Measurements from ENCODE around the gene RAB7A. TPM values are rescaled to one million over a fixed set of nuclear protein-coding genes. Genes with fewer than 3 reads are reported as not detected.

Gene RAB7A
- 240 and 244 TPM in 2 replicates for total RNA-seq

- intact Hi-C loops (cut with micrococcal nuclease), result loop anchor here (1.0 to 5.0 kb wide), 8 partner anchors 11 to 716 kb away; partner anchors contain the start of genes ACAD9, IFT122 and RPN1
These were observed at the start of gene RAB7A for GRCh38 chr3:128726023-128727016. RAB7A (plus strand) TSS chr3:128726183; CDS start chr3:128795368, 69,185 bp downstream.

- intact Hi-C loops (cut with micrococcal nuclease), result no loop called here
These were observed 46.6 kb upstream of the RAB7A start for GRCh38 chr3:128679338-128679737.

- intact Hi-C loops (cut with micrococcal nuclease), result loop anchor here (1.0 to 2.0 kb wide), 7 partner anchors 30 to 199 kb away; partner anchors contain the start of genes ACAD9, RAB7A and RPN1
These were observed 45.2 kb upstream of the RAB7A start for GRCh38 chr3:128680603-128681368.

DNA sequence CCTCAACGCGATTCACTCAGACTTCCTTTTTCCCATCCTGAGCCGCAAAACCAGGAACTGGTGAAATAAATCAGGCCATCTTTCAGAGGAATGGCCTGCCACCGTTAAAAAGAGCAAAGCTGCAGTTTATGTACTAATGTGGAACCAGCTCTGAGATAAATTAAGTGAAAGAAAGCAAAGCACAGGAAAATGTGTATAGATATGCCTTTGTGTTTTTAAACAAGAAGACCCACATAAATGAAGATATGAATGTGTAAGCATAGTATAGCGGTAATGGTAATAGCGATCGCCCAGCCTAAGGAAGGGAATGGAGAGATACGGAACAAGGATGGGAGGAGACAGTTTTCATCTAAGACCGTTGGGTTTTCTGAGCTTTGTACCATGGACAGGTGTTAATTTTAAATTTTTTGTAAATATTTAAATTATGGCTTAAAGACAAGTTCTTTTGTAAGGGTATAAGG, 44.6 kb upstream of the RAB7A start:
- intact Hi-C loops (cut with micrococcal nuclease), result loop anchor here (1.0 to 2.0 kb wide), 2 partner anchors 45 to 65 kb away; partner anchors contain the start of gene RAB7A

GRCh38 chr3:128683957-128684356, 42.0 kb upstream of the RAB7A start:
- intact Hi-C loops (cut with micrococcal nuclease), result no loop called here

- intact Hi-C loops (cut with micrococcal nuclease), result no loop called here
These were observed 40.8 kb upstream of the RAB7A start for GRCh38 chr3:128684986-128685726.

GRCh38 chr3:128686465-128686864, 39.5 kb upstream of the RAB7A start:
- intact Hi-C loops (cut with micrococcal nuclease), result no loop called here

DNA sequence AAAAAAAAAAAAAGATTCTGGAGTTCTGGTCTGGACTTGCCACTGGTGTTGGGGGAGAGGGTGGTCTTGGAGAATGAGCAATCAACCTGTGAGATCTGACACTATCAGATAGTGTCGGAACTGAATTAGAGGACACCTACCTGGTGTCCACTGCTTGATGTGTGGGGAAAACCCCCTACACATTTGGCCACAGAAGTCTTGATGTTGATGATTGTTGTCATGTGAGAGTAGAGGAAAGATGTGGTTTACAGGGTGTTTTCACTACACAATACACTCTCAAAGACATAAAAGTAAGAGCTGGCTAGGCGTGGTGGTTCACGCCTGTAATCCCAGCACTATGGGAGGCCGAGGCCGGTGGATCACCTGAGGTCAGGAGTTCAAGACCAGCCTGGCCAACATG, 36.9 kb upstream of the RAB7A start:
- intact Hi-C loops (cut with micrococcal nuclease), result no loop called here

DNA sequence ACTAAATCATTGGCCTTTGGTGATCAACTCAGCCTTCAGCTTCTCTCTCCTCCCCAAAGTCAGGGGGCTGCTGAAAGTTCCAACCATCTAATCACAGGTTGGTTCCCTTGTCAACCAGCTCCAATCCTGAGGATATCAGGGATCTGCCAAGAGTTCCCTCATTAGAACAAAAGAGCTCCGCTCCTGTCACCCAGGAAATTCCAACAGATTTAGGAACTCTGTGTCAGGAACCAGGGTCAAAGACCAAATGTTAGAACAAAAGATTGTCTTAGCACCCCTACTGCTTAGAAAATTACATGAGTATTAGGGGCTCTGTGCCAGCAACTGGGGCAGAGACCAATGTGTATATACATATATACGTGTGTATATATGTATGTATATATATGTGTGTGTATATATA, 32.3 kb upstream of the RAB7A start:
- intact Hi-C loops (cut with micrococcal nuclease), result no loop called here

DNA sequence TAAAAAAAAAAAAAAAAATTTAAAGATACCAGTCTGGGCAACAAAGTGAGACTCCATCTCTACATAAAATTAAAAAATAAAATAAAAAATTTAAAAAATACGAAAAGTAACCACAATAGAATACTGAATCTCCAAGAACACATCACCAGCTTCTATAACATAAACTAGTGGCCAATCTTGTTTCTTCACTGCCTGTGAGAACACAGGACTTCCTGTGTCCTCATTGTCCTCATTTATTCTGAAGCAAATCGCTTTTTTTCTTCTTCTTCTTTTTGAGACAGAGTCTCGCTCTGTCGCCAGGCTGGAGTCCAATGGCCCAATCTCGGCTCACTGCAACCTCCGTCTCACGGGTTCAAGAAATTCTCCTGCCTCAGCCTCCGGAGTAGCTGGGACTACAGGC, 28.6 kb upstream of the RAB7A start:
- intact Hi-C loops (cut with micrococcal nuclease), result no loop called here

DNA sequence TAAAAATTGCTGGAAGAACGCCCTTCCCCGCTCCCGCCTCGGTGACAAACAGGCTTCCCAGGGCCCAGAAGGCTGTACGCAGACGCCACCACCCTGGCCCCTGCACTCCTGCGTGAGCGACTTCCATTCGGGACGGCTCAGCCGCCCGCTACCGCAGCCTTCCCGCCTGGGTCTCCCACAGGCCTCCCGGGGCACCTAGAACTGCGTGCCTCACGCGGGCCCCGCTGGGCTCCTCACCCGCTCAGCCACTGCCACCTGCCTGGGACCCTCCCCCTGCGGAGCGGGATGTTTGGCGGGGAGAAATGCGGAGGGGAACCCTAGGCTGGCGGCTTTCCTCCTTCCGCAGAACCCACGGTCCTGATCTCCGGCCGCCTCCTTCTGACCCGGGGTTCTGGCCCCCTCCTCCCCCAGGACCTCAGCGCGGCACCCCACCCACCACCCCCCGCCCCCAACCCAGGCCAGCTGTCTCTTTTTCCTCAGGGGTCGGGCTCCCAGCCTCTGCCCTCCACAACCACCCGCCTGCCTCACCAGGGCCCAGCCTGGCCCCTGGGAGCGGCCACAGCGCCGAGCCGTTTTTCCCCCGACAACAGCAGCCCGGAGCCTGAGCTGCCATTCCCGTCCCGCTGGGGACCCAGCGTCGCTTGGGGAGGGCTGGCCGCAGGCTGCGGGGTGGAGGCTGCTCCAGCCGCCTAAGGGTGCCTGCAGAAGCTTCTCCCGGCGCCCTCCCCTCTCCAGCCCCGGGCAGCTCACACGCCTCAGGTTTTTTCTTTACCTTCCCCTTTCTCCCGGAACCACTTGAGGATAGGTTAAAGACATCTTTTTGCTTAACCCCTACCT, 27.6 kb upstream of the RAB7A start:
- intact Hi-C loops (cut with micrococcal nuclease), result no loop called here

DNA sequence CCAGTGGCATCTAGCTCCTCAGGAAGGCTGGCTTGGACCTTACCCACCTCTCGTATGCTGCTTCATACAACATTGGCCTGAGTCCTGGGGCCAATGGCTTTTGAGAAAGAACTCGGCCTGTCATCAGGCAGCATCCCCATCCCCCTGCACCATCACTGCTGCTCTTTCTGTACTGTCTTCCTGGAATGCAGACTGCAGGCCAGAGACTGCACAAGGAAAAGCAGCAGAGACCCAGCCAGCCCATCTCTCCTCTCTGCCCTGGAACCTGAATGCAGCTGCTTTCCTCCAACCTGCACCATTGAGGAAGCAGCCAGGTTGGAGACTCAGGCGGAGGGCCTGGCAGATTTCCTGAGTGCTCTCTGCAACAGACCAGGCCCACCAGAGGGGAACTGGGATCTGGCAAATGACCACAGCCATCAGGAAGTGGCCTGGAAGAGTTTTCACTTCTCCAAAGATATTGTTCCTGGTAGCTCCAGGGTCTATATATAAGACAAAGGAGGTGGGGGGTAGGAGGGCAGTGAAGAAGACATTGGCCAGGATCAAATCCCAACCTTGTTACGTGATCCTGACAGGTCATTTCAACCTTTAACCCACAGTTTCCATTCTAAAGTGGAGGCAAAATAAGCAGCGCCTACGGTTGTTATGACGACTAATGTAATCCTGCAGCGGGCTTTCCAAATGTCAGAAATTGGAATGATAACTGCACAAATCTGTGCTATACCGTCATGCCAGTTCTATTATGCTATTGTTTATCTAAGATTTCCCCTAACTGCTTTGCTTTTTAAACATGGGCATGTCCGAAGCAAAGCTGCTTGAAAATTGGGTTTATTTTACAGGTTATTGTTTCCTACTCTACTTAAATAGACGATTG, 24.4 kb upstream of the RAB7A start:
- intact Hi-C loops (cut with micrococcal nuclease), result no loop called here

DNA sequence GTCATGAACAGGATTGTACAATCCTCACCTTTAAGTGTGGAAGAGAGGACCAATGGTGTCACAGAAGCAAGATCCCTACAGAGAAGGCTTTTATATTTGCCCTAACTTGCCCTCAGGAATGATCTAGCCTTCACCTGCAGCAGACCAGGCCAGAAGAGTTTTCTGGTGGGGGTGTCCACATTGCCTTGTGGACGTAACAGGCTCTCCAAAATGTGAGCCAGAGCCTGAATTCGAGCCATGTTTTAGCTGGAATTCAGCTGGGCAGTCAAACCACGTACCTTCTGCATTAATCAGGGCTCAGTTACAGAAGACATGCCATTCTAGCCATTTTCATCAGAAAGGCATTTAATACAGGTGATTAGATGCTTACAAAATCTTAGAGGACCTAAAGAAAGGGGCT, 23.6 kb upstream of the RAB7A start:
- intact Hi-C loops (cut with micrococcal nuclease), result no loop called here

GRCh38 chr3:128703561-128703960, 22.4 kb upstream of the RAB7A start:
- intact Hi-C loops (cut with micrococcal nuclease), result no loop called here

DNA sequence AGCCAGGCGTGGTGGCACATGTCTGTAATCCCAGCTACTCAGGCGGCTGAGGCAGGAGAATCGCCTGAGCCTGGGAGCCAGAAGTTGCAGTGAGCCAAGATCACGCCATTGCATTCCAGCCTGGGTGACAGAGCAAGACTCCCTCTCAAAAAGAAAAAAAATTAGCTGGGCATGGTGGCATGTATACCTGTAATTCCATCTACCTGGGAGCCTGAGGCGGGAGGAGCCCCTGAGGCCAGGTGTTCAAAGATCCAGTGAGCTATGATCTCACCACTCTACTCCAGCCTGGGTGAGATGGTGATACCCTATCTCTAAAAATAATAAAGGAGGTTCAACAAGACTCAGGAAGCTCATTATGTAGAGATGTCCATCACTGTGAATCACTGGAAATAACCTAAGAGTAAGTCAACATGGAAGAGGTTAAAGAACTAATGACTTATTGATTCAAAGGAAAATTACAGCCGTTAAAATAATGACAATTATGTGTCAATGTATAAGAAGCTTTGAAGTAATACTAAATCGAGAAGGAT, 19.8 kb upstream of the RAB7A start:
- intact Hi-C loops (cut with micrococcal nuclease), result no loop called here

DNA sequence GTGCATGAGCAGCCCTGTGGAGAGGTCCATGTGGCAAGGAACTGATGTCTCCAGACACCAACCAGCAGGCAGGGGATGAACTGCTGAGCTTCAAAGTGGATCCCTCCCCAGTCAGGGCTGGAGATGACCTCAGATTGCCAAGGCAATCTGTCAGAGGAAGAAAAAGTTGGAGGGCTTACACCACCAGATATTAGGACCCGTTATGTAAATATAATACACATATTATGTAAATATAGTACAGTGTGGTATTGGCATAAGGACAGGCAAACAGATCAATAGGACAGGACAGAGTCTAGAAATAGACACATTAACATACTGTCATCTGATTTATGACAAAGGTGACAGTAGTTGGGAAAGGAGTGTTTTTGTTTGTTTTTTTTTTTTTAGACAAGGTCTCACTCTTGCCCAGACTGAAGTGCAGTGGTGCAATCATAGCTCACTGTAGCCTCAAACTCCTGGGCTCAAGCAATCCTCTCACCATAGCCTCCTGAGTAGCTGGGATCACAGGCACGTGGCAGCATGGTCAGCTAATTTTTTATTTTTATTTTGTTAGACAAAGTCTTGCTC, 18.0 kb upstream of the RAB7A start:
- intact Hi-C loops (cut with micrococcal nuclease), result no loop called here

DNA sequence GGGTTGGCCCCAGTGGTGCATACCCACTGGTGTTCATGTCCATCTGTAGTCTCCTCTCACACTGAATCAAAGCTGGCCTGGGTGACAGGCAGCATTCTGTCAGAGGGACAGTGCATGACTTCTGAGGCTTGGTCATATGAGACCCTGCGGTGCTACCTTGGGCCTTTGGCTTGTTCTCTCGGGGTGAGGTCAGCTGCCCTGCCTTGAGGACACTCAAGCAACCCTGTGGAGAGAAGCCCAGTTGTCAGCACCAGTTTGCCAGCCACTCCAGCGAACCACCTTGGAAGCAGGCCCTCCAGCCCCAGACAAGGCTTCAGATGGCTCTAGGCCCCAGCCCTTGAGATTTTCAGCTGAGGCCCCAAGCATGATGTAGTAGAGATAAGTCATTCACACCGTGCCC, 16.9 kb upstream of the RAB7A start:
- intact Hi-C loops (cut with micrococcal nuclease), result no loop called here

- intact Hi-C loops (cut with micrococcal nuclease), result no loop called here
These were observed 16.3 kb upstream of the RAB7A start for GRCh38 chr3:128709506-128710210.

All from T-helper 2 cell treated with Interferon-gamma antibody and Interleukin-4, amounts not matched to agents 100 ng/mL and 5 ng/mL, for 36 hours (primary cell).